HG02763 (cell line): ENCODE data around the gene CPT2.

Experiments used
- ATAC-seq: cut with Tn5 transposase; IDR thresholded peaks from one replicate; pipeline ENCODE4 v1.9.1; 2021; ENCODE audit warnings: mild to moderate bottlenecking, moderate library complexity; ENCODE audit not compliant: unreplicated experiment

Gene CPT2

DNA sequence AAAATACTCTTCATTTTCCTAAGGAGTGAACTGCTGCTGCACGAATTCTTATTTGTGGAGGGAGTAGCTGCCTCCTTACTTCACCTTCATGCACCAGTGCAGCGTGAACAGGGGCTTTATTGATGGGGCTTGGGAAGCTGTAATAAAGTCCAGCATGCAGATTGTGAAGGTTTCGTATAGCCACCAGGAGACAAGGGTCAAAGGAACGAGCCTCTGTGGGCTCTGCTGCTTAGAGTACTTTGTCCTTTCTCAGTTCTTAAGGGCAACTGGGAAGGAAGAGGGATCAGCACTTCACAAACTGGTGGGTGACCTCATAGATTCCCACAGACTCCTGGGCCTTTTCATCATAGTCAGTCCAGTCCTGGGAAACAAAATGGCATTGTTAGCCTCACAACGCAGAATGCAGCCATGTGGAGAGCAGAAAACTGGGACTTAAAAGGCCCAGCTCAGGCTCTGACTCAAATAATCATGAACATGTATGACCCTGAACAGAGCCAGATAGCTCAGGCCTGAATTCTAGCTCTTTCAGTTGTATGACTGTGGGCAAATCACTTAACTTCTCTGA is 17.8 kb downstream of the CPT2 start:
- no peak for ATAC-seq

DNA sequence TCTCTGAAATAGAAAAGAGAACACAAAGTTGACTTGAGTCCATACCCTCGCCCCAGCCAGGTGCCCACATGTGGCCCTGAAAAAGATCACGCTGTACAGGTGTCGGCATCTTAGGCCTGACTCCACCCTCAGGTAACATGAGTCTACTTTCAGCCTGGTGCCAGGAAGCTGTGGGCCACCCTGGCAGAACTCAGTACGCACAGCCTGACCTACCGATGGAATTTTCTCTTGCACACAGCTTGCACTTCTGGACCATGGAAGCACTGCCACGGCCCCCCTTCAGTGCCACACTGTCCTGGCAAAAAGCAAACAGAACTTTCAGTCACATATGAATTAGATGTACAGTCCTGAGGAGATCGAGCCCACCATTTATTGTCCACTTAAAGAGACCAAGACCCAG is 21.6 kb downstream of the CPT2 start:
- no peak for ATAC-seq

DNA sequence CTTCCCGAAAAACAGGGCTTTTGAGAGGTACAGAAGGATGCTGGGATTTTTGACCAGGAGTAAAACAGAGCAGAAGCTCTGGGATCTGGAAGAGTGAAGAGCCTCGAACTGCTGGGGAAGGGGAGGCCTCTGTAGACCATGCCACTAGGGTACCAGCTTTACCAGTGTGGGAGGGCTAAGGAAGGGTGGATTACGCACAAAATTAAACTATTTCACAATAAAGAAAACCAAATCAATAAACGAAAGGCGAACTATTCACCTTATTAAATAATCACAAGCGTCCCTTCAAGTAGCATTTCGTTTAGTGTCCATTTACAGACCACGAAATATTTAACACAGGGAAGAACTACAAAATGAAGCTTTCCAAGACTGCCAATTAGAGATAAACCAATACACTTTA is 23.1 kb downstream of the CPT2 start:
- no peak for ATAC-seq

DNA sequence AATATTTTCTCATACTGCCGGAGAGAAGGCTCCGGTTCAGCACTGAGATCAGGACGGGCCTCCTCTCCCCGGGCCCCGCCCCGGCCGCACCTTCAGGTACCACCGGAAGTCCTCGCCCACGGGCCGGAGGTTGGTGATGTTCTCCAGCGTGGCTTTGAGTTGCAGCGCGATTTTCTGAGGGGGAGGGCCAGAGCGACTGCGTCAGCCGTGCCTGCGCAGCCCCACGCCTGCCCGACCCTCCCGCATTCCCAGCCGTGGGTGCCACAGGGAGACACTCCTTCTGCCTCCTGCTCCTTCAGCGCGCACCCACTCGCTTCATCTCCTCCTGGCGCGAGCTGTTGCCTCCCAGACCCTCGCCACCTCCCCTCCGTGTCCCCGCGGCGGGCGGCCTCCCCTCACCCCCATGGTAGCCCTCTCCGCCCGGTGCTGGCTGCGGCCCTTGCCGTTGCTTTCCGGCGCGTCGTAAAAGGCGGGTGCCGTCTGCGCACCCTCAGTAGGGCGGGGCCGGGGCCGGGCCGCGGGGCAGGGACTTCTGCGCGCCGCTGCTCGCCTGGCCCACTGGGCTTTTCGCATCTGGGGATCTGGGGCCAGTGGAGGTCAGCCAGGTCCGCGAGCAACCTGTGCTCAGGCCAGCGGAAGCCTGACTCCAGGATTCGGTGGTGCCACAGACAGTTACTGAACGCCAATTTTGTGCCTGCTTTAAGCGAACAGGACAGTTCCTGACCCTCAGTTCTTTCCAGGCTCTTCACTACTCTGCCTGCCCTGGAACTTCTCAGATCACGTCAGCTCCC is 23.7 kb downstream of the CPT2 start, which contains the start of gene CZIB:
CZIB (minus strand) TSS at position 464 of the 791 bp plus-strand sequence; CDS start at position 405, 59 bp downstream.
- peak; percentile 91 for ATAC-seq

DNA sequence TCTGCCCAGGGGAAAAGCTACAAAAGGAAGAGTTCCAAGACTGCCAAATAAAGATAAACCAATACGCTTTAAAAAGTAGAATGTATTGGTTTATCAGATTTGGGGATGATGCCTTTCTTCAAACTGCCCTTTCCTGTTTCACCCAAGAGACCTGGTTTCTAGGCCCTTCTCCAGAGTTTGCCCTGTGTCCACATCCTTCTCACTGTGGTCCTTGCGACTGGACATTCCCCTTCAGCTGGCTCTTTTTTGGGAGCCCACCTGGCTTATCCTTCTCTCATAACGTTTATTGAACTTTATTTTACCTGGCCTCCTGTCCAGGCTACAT is 24.3 kb downstream of the CPT2 start:
- ATAC-seq: no peak

DNA sequence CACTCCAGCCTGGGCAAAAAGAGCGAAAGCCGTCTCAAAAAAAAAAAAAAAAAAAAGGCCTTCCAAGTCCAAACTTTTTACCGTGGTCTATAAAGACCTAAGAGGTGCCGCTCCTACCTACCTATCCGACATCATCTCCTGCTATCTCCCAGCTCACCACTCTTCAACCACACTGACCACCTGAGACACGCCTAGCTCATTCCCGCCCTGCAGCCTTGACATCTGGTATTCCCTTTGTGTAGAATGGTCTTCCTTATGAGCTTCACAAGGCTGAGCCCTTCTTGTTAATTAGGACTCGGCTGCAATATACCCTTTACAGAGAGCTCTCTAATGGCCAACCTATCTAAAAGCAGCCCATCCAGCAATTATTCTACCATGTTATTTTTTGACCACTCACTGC is 41.0 kb downstream of the CPT2 start:
- no peak for ATAC-seq

DNA sequence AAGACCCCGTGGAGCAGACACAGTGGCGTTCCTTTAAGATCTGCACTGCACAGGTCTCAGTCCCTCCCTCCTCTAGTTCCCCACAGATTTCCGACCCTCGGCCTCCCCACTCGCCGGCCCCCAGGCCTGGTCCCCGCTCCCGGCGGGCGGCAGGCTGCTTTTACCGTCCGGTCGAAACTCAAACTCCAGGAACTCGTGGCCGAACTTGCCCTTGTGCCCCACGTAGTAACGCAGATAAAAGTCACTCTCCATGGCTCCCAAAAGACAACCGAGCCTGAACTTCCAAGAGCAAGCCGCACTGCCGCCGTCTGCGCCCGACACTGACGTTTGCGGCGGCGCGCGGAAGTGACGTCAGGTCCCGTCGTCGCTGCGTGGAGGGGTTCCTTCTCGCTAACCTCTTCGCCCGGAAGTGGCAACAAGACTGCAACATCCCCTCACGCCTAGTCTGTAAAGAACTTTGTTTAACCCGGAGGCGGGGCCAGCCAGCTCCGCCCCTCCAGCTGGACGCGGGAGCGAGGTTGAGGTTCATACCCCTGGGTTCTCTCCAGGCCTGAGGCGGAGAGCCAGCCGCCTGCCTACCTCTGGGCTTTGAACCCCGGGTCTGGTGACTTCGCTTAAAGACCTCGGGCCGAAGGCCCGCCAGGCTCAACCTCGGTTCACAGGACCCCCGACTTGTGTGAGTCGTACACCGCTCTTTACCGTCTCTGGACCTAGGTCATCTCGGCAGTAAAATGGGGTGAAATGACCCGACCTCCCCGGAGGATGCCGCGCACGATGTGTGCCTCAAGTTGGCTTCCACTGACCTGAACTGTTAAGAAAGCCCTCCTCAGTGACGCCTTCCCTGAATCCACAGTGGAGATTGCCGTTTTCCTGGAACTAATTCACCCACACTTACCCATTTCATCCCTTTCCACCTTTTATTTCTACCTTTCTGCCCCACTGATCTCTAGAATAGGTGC is 41.9 kb downstream of the CPT2 start, which contains the start of gene MAGOH:
MAGOH (minus strand) TSS at position 322 of the 959 bp plus-strand sequence; CDS start at position 252, 70 bp downstream.
- ATAC-seq: peak; percentile 93

DNA sequence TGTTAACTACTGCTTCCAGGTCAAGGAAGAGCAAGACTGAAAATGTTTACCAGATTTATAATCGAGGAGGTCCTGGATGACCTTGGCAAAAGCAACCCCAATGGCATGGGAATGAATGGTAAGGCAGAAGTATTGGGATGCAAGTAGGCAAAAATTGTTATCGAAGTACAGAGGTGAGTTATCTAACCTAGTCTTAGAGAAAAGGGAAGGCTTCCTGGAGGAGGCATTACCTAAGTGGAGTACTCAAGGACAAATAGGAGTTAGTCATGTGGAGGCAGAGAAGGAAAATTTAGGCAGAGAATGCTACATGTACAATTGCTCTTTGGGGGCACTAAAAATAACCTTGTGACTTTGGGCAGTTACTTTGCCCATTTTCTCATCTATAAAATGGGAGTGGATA is 45.2 kb downstream of the CPT2 start:
- no peak for ATAC-seq

DNA sequence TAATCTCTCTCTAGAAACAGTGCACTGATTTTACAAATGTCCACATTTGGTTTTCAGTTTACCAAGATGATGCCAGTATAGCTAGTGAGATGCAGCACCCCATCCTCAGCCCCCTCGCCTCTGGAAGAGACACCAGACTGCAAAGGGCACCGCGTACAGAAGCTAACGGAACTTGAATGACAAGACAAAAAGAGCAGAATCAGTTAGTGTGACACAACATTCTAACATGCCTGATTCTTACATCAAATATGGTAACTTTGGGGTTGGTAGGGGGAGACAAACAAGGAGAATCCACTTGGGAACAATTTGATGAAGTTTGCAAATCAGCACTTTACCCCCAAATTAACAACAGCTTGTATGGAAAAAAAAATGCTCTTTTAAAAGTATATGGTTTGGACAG is 45.8 kb downstream of the CPT2 start:
- ATAC-seq: no peak

DNA sequence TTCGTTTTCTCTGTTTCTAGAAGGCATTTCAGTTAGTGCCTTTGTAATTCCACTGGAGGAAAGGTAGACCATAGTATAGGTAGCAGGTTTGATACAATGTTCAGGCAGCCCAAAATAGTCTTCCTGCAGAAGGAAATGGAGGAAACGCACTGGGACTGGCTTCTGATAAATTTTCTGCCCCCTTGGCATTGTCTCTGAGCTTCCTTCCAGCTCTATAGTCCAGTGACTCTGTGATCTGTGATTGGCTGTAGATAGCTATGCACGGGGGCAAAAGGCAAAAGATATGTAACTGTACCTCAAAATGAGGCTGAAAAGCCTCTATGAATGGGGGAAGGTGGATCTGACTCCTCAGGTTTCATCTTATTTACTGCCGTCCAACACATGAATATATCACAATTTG is 47.5 kb downstream of the CPT2 start:
- no peak for ATAC-seq

DNA sequence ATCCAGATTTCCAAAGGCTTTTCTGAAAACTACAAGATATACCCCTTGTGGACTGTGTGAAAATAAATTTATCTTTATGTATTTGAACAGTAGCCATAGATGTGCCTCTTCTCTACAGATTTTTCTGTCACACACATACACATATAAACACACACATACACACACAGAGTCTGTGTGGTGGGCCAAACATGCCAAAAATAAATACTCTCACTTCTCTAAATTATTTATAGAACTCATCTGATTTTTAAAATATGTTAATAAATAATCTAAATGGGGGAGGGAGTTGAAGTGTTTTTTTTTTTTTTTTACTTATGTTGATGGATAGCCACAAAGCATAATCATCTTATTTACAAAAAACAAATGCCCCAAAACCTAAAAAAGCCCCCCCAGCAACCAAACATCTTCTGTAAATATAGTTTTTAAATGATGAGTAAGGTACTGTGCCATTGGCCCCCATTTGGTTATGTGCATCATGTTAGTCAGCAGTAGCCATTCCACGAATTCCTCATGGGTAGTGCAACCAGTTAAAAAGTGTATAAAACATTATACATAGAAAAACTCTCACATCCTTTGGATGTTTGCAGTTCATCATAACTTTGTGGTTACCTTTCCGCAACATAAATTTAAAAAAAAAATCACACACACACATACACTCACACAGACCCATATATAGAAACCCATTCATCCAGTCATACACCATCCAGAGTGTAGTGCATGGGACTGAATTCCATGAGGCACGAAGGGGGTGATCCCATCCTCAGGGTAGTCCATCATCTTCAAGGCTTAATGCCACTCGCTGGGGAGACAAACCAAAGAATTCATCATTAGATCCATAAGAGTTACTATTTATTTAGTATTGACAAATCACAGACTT is 49.9 kb downstream of the CPT2 start:
- ATAC-seq: no peak

DNA sequence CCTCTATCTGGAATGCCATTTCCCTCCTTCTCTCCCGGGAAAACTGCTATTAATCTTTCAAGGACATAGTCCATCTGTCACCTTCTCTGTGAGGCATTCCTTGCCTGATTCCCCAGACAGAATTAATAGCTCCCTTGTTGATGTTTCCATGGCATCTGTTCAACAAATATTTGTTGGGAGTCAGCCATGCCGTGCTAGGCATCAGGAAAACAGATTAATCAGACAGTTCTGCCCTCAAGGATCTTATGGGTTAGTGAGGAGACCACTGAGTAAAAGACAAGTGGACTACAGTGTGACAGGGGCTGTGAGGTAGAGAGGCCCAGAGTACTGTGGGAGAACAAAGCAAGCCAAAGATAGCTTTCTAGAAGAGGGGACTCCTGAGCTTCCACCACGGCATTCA is 53.1 kb downstream of the CPT2 start:
- no peak for ATAC-seq

DNA sequence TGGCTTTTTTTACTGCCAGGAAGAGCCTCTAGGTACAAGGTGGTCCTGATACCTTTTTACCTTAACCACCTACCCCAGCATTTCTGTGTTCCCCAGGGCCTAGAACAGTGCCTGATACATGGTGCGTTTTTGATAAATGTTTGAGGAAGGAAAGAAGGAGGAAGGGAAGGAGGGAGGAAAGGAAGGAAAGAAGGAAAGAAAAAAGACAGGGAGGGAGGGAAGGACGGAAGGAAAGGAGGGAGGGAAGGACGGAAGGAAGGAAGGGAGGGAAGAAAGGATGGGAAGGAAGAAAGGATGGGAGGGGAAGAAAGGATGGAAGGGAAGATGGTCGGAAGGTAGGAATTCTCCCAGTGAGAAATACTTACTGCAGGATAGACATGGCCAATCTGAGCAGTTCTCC is 53.7 kb downstream of the CPT2 start:
- no peak for ATAC-seq

DNA sequence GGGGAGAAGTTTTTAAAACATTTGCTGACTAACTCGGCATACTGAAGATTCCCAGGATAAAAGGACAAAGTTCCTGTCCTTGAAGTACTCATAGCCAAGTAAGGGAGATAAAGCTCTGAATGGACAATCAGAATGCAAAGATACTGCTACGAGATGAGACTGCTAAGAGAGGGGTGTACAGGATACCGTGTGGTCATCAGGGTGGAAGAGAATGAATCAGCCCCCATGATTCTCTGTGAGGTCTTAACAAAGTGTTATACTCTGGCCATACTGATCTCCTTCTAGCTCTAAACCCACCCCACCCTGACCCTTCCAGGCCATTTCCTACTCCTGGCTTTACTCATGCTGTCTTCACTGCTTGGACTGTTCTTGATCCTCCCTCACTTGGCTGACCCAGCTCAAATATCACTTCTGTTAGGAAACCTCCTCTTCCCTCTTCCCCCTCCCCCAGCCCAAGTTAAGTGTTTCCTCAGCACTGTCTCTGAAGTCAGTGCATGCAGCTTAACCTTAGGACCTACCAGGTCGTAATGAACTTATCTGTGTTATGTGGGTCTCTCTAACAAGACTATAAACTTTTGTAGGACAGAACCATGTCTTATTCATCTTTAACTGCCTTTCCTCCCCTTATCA is 57.5 kb downstream of the CPT2 start:
- no peak for ATAC-seq

DNA sequence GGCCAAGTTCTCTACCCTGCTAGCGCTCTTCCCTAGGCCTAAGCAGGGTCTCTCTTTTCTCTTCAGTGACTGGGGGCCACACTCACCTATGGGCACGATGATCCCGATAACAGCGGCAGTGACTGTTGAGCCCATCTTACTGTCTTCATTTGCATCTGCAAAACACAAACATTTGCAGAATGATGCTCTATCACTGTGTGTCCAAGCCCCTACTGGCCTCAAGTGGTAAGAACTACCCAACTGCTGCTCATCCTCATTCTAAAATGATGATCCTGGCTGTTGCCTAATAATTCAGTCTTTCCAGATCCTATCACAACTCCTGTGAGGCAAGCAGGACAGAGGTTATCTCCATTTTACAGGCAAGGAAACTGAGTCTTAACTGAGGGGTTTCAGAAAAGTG is 58.4 kb downstream of the CPT2 start:
- no peak for ATAC-seq

DNA sequence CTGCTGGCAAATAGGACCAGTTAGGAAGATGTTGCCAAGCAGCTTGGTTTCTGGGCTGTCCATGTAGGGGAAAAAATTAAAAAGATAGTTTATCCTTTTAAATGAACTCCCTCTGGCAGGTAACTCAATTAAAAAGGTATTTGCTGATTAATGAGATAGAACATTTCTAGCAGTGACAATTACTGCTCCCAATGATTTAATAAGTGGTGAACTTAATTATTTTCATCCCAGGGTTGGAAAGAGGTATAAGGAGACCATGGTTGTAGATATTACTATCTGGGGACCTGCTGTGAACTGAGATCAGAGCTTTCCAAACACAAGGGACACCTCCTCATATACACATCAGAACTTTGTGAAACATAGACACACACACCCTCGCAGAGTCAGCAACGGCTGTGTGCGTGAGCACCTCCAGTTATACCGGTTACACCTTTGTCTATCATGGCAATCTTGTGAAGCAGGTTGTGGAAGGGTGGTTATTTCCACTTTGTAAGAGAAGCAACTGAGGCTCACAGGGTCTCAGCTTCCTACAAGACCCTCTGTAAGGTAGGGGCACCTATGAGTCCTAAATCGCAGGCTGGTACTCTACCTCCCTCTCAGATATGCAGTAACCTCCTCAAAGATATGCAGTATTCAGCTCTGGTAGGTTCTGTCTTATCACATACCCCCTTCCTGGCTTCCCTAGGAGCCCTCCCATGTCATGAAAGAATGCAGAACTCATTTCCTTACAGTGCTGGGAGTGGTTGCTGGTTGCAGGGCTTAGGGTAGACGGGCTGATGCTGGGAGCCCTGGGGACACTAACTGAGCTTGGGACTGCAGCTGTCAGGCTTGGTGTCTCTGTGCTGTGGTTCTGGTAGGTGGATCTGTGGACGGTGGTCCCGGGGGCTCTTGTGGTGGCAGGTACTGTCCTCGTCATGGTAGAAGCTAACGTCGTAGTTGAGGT is 60.2 kb downstream of the CPT2 start:
- no peak for ATAC-seq

DNA sequence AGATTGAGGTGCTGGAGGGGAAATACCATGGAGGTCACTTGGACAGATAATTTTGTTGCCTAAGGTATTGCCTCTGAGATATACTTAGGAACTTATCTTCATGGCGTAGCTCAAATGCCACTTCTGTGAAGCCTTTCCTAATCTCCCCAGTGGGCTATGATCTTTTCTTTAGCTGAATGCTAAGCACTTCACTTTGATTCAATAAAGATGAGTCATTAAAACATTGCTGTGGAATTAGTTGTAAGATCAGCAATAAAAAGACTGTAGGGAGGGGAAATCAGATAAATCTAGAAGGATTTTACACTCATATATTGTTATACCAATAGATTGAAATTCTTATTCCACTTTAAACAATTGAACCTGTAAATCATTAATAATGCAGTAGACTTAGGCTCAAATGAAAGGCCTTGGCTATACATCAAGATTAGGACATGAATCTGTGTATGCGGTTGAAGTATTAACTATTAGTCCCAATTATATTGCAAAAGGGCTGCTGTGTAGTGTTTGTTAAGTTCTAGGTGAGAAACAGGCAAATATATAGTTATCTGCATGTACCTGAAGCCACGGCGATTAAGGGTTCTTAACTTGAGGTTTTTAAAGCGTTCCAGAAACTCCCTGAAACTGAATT is 60.9 kb downstream of the CPT2 start:
- ATAC-seq: no peak

DNA sequence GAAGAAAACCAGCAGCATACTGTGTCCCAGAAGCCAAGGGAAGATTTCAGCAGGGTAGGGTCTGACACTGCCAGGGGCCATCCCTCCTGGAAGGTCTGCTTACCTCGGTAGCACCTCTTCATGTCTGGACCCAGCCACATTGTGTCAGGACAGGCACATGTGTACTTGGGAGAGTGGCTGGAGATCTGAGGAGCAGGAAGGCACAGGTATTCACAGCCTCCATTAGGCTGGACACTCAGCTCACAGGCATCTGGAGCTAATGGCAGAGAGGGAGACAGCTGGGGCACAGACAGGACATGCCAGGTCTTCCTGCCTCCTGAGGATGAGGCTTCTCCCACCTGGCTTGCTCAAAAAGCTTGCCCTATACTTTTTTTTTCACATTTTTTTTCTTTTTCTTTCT is 61.6 kb downstream of the CPT2 start:
- ATAC-seq: no peak

DNA sequence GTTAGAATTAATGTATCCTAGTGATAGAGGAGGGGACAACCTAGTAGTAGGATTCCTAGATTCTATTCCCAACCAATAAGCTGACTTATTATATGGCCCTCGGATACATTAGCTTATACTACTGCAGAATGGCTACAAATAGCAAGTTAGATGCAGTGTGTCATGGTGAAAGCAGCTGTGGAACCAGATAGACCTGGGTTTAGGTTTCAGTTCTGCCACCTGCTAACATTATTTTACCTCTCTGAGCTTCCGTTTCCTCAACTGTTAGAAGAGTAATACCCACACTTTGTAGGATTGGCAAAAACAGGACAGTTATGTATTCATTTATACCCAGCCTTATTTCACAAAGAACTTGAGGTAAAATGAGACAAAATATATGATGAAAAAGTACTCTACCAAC is 63.3 kb downstream of the CPT2 start:
- peak; percentile 70 for ATAC-seq
